Inflammatory macrophage treated with lipopolysaccharide for 1 hour (primary cell): Measurements from ENCODE around the gene LCN1.
A peak's percentile ranks its signal among the peaks of the same experiment; 100 is the strongest.

Experiments used
- DNase-seq, 2 donors: peaks; one replicate each; pipeline ENCODE4 v3.0.0-alpha.2; 2020 to 2022

Gene LCN1

GRCh38 chr9:135520916-135521607, at the start of gene LCN1:
TSS of gene LCN1 (plus strand) at chr9:135521440. CDS start at chr9:135521498, 58 bp downstream.
- DNase-seq, result no peak

GRCh38 chr9:135471791-135472640, 49.2 kb upstream of the LCN1 start:
- no peak for DNase-seq

GRCh38 chr9:135473972-135474543, 47.2 kb upstream of the LCN1 start:
- DNase-seq, result no peak

GRCh38 chr9:135474915-135475314, 46.3 kb upstream of the LCN1 start:
- DNase-seq, result no peak

- no peak for DNase-seq
Observed at GRCh38 chr9:135476561-135477355, 44.5 kb upstream of the LCN1 start.

- no peak for DNase-seq
Observed at GRCh38 chr9:135478191-135478590, 43.0 kb upstream of the LCN1 start.

GRCh38 chr9:135478829-135479468, 42.3 kb upstream of the LCN1 start:
- DNase-seq, result peak in 1 of 2 donors; percentile 32

- no peak for DNase-seq
Observed at GRCh38 chr9:135479469-135480052, 41.7 kb upstream of the LCN1 start, which contains the start of gene PPP1R26. TSS of gene PPP1R26 (plus strand) at chr9:135479782. CDS start at chr9:135484511, 4,729 bp downstream.

GRCh38 chr9:135480071-135480939, 40.9 kb upstream of the LCN1 start:
- DNase-seq, result peak in 1 of 2 donors; percentile 35

GRCh38 chr9:135480940-135481310, 40.3 kb upstream of the LCN1 start:
- DNase-seq, result no peak

- no peak for DNase-seq
Observed at GRCh38 chr9:135482015-135482754, 39.1 kb upstream of the LCN1 start.

- DNase-seq, result no peak
Observed at GRCh38 chr9:135484460-135485277, 36.6 kb upstream of the LCN1 start.

GRCh38 chr9:135485385-135485784, 35.9 kb upstream of the LCN1 start:
- no peak for DNase-seq

- no peak for DNase-seq
Observed at GRCh38 chr9:135485832-135486231, 35.4 kb upstream of the LCN1 start.

- DNase-seq, result no peak
Observed at GRCh38 chr9:135486267-135487065, 34.8 kb upstream of the LCN1 start.

- no peak for DNase-seq
Observed at GRCh38 chr9:135487281-135488012, 33.8 kb upstream of the LCN1 start.

GRCh38 chr9:135488013-135488330, 33.3 kb upstream of the LCN1 start:
- DNase-seq, result no peak

- DNase-seq, result no peak
Observed at GRCh38 chr9:135488527-135488926, 32.7 kb upstream of the LCN1 start.
